ENCODE data around the gene AGPAT1. TPM values are rescaled to one million over a fixed set of nuclear protein-coding genes. Genes with fewer than 3 reads are reported as not detected.
"Not testable (repeated sequence)": the region's sequence is repeated elsewhere in the genome, so short reads cannot be mapped to it uniquely, and the experiment has no call there.

Gene AGPAT1
- total RNA-seq, 1 donor from 2014 or later: 31.4 TPM

DNA sequence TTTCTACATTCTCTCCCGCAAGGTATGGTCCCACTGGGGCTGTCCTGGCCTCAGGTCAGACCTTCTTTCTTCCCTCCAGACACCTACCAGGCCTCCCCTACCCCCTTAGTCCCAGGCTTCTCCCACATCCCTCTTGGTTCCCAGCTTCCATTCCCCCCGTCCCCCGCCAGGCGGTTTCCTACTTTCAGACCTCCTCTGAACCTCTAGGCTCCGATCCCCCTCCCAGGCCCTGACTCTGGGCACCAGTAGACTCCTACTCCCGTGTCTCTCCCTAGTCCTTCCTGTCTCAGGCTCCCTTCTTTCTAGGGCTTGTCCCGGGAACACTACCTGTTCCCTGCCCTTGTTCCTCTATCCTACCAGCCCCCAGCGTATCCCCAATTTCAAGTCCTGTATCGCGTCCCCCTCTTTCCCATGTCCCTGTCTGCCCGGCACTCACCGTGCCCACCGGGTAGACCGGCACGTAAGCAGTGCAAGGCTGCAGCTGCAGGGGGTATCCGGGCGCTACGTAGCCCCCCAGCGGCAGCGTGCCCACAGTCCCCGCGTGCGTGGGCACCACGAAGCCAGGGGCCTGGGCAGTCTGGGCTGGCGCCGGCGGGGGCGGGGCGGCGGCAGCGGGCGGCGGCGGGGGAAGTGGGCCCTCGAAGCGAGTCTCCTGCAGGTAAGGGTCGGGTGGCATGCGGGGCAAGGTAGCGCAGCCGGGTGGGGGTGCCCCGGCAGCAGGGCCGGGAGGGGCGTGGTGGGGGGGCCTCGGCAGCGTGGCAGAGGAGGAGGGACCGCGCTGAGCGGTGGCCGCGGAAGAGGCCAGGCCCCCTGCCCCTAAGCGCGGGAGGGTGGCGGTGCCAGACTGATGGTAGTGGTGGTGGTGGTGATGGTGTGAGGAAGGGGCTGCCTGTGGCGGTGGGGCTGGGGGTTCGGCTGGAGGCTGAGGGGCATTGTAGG is 25.7 kb downstream of the AGPAT1 start:
- Mint-ChIP-seq H3K27ac (no peak overlapping the region), H3K36me3 (ENCODE audit: low read depth) (no peaks in the 10 kb centered on the region)

GRCh38 chr6:32149092-32149755 is 26.7 kb downstream of the AGPAT1 start:
- DNase-seq: no peak
- Mint-ChIP-seq H3K4me1 (peaks cover 29% of the 10 kb centered on the region), H3K36me3 (ENCODE audit: low read depth) (no peaks in the 10 kb centered on the region), H3K4me3 (peak overlapping the region; percentile 86), H3K27me3 (peaks cover 69% of the 10 kb centered on the region), H3K9me3 (no peaks in the 10 kb centered on the region), H3K27ac (peak overlapping the region; percentile 55)
- intact Hi-C loops (cut with micrococcal nuclease): no loop called here

More for the DNA sequence above, 25.7 kb downstream of the AGPAT1 start:
- Mint-ChIP-seq H3K4me1 (peaks cover 35% of the 10 kb centered on the region), H3K9me3 (no peaks in the 10 kb centered on the region), H3K27me3 (peaks cover 66% of the 10 kb centered on the region), H3K4me3 (peak overlapping the region; percentile 13)
- intact Hi-C loops (cut with micrococcal nuclease): loop anchor here (10.0 kb wide), 1 partner anchor 105 kb away; no protein-coding TSS in a partner anchor
- DNase-seq: no peak

DNA sequence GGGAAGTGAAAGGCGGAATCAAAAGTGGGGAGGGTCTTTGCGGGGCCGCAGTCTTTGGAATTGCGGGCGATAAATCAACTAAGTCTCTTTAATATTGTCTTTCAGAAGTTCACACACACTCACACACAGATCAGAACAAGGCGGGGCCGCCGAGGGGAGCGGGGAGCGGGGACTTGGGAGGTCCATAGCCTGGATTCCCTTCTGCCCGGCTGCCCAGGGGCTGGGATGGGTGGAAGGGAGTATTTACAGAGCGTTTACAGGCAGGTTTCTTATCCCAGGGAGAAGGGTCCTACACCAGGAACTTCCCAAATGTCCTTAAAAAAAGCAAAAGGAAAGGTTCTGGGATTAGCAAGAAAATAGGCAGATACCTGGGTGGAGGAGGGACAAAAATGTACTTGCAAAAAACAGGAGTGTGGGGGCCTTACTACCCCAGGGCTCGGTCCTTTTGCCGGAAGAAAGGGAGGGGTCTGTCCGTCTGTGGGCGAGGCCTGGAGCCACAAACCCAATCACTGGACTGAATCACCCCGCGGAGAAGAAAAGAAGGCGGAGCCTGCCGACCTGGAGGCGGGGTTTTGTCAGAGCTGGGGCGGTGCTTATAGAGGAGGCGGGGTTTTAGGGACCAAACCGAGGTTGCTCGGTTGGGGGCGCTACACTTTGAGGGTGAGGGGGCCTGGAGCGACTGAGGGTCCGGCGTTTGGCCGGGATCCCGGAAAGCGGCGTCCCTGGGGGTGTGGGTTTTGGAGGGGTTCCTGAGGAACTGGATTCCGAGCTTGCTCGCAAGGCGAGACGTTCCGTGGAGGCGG is 27.4 kb downstream of the AGPAT1 start:
- peaks cover 69% of the 10 kb centered on the region for H3K27me3 Mint-ChIP-seq

GRCh38 chr6:32147401-32148132 is 28.3 kb downstream of the AGPAT1 start:
- Mint-ChIP-seq H3K4me1 (peaks cover 22% of the 10 kb centered on the region), H3K27me3 (peaks cover 61% of the 10 kb centered on the region), H3K36me3 (ENCODE audit: low read depth) (no peaks in the 10 kb centered on the region), H3K9me3 (no peaks in the 10 kb centered on the region), H3K27ac (no peak overlapping the region), H3K4me3 (no peak overlapping the region)
- no peak for DNase-seq
- intact Hi-C loops (cut with micrococcal nuclease): no loop called here

More for the DNA sequence above, 27.4 kb downstream of the AGPAT1 start:
- DNase-seq: peak; percentile 93
- Mint-ChIP-seq H3K4me3 (peak overlapping the region; percentile 86), H3K4me1 (peaks cover 29% of the 10 kb centered on the region), H3K9me3 (no peaks in the 10 kb centered on the region), H3K27ac (peak overlapping the region; percentile 55), H3K36me3 (ENCODE audit: low read depth) (no peaks in the 10 kb centered on the region)
- intact Hi-C loops (cut with micrococcal nuclease): no loop called here

- Mint-ChIP-seq H3K4me1 (peaks cover 20% of the 10 kb centered on the region), H3K27me3 (peaks cover 59% of the 10 kb centered on the region), H3K36me3 (ENCODE audit: low read depth) (no peaks in the 10 kb centered on the region), H3K27ac (no peak overlapping the region), H3K4me3 (no peak overlapping the region), H3K9me3 (no peaks in the 10 kb centered on the region)
- no peak for DNase-seq
- intact Hi-C loops (cut with micrococcal nuclease): no loop called here
Measured at GRCh38 chr6:32146687-32147086, 29.2 kb downstream of the AGPAT1 start.

DNA sequence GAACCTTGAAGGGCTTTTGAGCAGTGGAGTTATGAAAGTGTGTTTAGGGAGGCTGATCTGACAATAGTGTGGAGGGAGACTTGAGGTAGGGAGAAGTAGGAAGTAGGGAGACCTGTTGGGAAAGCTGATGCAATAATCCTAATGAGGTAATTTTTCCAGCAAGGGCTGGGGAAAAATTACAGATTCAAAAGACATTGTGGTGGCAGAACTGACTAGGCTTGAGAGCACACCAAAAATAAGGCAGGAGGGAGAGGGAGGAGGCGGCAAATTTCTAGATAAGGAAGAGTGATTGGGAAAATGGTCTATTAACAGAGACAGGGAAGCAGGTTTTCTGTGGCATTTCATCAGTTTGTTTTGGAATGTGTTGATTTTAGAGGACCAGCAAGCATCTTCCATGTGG is 29.6 kb downstream of the AGPAT1 start:
- H3K4me3 Mint-ChIP-seq: no peak overlapping the region
- H3K27ac Mint-ChIP-seq: no peak overlapping the region
- intact Hi-C loops (cut with micrococcal nuclease): no loop called here
- H3K9me3 Mint-ChIP-seq: no peaks in the 10 kb centered on the region
- H3K27me3 Mint-ChIP-seq: peaks cover 59% of the 10 kb centered on the region
- H3K4me1 Mint-ChIP-seq: peaks cover 18% of the 10 kb centered on the region
- no peaks in the 10 kb centered on the region for H3K36me3 Mint-ChIP-seq (ENCODE audit: low read depth)
- DNase-seq: no peak

GRCh38 chr6:32144238-32144637 is 31.6 kb downstream of the AGPAT1 start:
- peaks cover 49% of the 10 kb centered on the region for H3K27me3 Mint-ChIP-seq
- H3K27ac Mint-ChIP-seq; H3K4me3 Mint-ChIP-seq; DNase-seq; H3K36me3 Mint-ChIP-seq (ENCODE audit: low read depth); H3K9me3 Mint-ChIP-seq; intact Hi-C loops (cut with micrococcal nuclease): not testable (repeated sequence)
- peaks cover 12% of the 10 kb centered on the region for H3K4me1 Mint-ChIP-seq

GRCh38 chr6:32140420-32141046 is 35.4 kb downstream of the AGPAT1 start:
- DNase-seq: no peak
- H3K9me3 Mint-ChIP-seq: no peaks in the 10 kb centered on the region
- H3K4me1 Mint-ChIP-seq: no peaks in the 10 kb centered on the region
- H3K27me3 Mint-ChIP-seq: peaks cover 19% of the 10 kb centered on the region
- no peak overlapping the region for H3K27ac Mint-ChIP-seq
- intact Hi-C loops (cut with micrococcal nuclease): no loop called here
- H3K4me3 Mint-ChIP-seq: no peak overlapping the region
- no peaks in the 10 kb centered on the region for H3K36me3 Mint-ChIP-seq (ENCODE audit: low read depth)

DNA sequence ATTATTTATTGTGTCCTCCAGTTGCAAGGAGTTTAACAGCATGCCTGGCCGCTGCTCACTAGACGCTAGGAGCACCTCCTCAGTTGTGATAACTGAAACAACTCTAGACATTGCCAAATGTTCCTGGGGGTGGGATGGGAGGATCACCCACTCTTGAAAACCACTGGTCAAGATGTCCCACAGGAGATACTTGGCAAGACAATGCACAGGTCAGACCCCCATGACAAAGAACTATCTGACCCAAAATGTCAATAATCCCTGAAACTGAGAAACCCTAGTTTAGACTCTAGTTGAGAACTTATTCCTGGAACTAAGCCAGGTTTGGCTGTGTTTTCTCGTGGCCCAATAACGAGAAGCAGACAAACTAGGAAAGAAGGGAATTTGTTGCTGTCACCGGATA is 36.3 kb downstream of the AGPAT1 start:
- intact Hi-C loops (cut with micrococcal nuclease): no loop called here
- DNase-seq: no peak

DNA sequence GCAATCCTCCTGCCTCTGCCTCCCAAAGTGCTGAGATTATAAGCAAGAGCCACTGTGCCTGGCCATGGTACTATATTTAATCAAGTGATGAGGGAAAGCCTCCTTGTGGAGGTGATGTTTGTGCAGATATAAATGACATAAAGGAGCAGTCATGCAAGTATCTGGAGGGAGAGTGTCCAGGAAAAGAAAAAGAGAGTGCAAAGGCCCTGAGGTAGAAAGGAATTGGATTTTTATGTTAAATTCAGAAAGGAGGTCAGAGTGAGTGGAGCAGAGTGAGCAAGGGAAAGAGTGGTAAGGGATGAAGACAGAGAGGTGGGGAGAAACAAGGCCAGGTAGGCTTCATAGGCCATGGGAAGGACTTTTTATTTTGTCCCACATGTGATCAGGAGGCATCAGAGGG is 38.4 kb downstream of the AGPAT1 start:
- H3K27ac Mint-ChIP-seq: no peak overlapping the region
- no peak overlapping the region for H3K4me3 Mint-ChIP-seq
- H3K9me3 Mint-ChIP-seq: no peaks in the 10 kb centered on the region
- peaks cover 25% of the 10 kb centered on the region for H3K27me3 Mint-ChIP-seq
- no peaks in the 10 kb centered on the region for H3K36me3 Mint-ChIP-seq (ENCODE audit: low read depth)
- no peak for DNase-seq
- no peaks in the 10 kb centered on the region for H3K4me1 Mint-ChIP-seq
- intact Hi-C loops (cut with micrococcal nuclease): no loop called here

More for the DNA sequence above, 36.3 kb downstream of the AGPAT1 start:
- H3K9me3 Mint-ChIP-seq: no peaks in the 10 kb centered on the region
- H3K27ac Mint-ChIP-seq: no peak overlapping the region
- H3K36me3 Mint-ChIP-seq (ENCODE audit: low read depth): no peaks in the 10 kb centered on the region
- no peaks in the 10 kb centered on the region for H3K4me1 Mint-ChIP-seq
- peaks cover 21% of the 10 kb centered on the region for H3K27me3 Mint-ChIP-seq
- no peak overlapping the region for H3K4me3 Mint-ChIP-seq

DNA sequence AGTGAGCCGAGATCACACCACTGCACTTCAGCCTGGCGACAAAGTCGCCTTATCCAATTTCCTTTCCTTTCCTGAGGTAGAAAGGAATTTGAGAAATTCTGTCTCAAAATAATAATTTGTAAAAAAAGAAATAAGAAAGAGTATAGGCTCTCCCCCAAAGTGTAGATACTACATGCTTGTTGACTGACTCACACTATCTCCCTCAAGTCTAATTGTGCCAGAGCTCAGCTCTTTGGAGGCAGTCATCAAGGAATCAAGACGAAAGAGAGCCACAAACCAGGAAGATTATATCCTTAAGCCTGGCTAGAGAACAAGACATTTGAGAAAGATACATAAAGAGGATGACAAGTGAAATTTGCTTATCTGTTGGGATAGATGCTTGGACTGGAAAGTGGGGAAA is 42.1 kb downstream of the AGPAT1 start:
- H3K27me3 Mint-ChIP-seq: peaks cover 17% of the 10 kb centered on the region
- no peak overlapping the region for H3K27ac Mint-ChIP-seq
- intact Hi-C loops (cut with micrococcal nuclease): no loop called here
- H3K4me1 Mint-ChIP-seq: peaks cover 12% of the 10 kb centered on the region
- DNase-seq: no peak
- H3K9me3 Mint-ChIP-seq: no peaks in the 10 kb centered on the region
- H3K4me3 Mint-ChIP-seq: no peak overlapping the region
- H3K36me3 Mint-ChIP-seq (ENCODE audit: low read depth): no peaks in the 10 kb centered on the region

DNA sequence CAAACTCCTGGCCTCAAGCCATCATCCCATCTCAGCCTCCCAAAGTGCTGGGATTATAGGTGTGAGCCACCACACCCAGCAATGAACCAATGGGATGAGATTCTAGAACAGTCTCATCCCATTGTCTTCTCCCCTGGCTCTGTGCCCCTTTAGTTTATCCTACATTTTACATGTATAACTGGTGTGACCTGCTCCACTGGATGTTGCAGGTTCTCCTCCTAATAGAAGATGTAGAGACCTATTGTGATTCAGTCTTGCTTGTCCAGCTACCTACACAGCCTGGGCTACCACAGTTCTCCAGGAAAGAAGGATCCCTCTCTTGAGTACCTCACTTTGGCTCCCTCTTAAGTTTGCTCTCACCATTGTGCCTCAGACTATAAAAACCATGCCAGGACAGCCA is 43.8 kb downstream of the AGPAT1 start:
- Mint-ChIP-seq H3K4me1 (peaks cover 26% of the 10 kb centered on the region), H3K27me3 (peaks cover 15% of the 10 kb centered on the region), H3K36me3 (ENCODE audit: low read depth) (peaks cover 3% of the 10 kb centered on the region), H3K9me3 (no peaks in the 10 kb centered on the region), H3K27ac (no peak overlapping the region), H3K4me3 (no peak overlapping the region)
- DNase-seq: no peak
- intact Hi-C loops (cut with micrococcal nuclease): no loop called here

Measured in activated CD4-positive, alpha-beta T cell treated with anti-CD3 and anti-CD28 coated beads, Interleukin-2, amount 10 ng/mL, durations not matched to agents 24 days and 14 days (primary cell).